Neural crest cell (in vitro differentiated cells): Measurements from ENCODE around the gene EVA1C. TPM values are rescaled to one million over a fixed set of nuclear protein-coding genes. Genes with fewer than 3 reads are reported as not detected.

Experiments
- DNase-seq: peaks from one replicate; pipeline ENCODE4 v3.0.0; 2021; ENCODE audit warnings: low read depth, mixed read lengths, low spot score
- H3K27ac Mint-ChIP-seq: one replicate; pipeline ENCODE4 v1.8.0; 2021; ENCODE audit warnings: mild to moderate bottlenecking, mixed read lengths; ENCODE audit not compliant: unreplicated experiment
- H3K27me3 Mint-ChIP-seq: 2 replicates; pipeline ENCODE4 v1.8.0; 2021; ENCODE audit warnings: low read depth, mild to moderate bottlenecking, mixed read lengths
- H3K36me3 Mint-ChIP-seq: 2 replicates; pipeline ENCODE4 v1.8.0; 2021; ENCODE audit warnings: low read depth, mild to moderate bottlenecking, mixed read lengths
- H3K4me1 Mint-ChIP-seq: 2 replicates; pipeline ENCODE4 v1.8.0; 2021; ENCODE audit warnings: mixed read lengths
- H3K4me3 Mint-ChIP-seq: one replicate; pipeline ENCODE4 v1.8.0; 2021; ENCODE audit warnings: mild to moderate bottlenecking, mixed read lengths
- H3K9me3 Mint-ChIP-seq: 2 replicates; pipeline ENCODE4 v1.8.0; 2021; ENCODE audit warnings: mixed read lengths
- CTCF ChIP-seq: fragments of 200-600 bp; sonication (generic); conservative IDR thresholded peaks from 2 replicates; pipeline ENCODE4 v1.5.0; 2021; ENCODE audit warnings: antibody characterized with exemption, mild to moderate bottlenecking
- total RNA-seq: library from RNA; stranded (reverse); gene quantifications from 2 replicates; pipeline ENCODE4 v1.2.1, GENCODE V29; 2021

Gene EVA1C
- total RNA-seq, 1 donor from 2014 or later, result not detected

GRCh38 chr21:32481875-32482408, 69.4 kb downstream of the EVA1C start:
- DNase-seq, result no peak
- Mint-ChIP-seq H3K36me3 (no peaks in the 10 kb centered on the region), H3K27ac (no peak overlapping the region), H3K9me3 (peaks cover 8% of the 10 kb centered on the region), H3K4me3 (no peak overlapping the region), H3K4me1 (peaks cover 4% of the 10 kb centered on the region), H3K27me3 (no peaks in the 10 kb centered on the region)
- no peak for TF ChIP-seq CTCF

- no peaks in the 10 kb centered on the region for H3K36me3 Mint-ChIP-seq
- H3K27me3 Mint-ChIP-seq, result no peaks in the 10 kb centered on the region
- DNase-seq, result no peak
- H3K4me1 Mint-ChIP-seq, result peaks cover 4% of the 10 kb centered on the region
- H3K27ac Mint-ChIP-seq, result no peak overlapping the region
- H3K9me3 Mint-ChIP-seq, result peaks cover 8% of the 10 kb centered on the region
- TF ChIP-seq CTCF, result no peak
- no peak overlapping the region for H3K4me3 Mint-ChIP-seq
These were observed 70.2 kb downstream of the EVA1C start for GRCh38 chr21:32482565-32483292.

GRCh38 chr21:32483293-32483595, 70.7 kb downstream of the EVA1C start:
- no peak for TF ChIP-seq CTCF
- peaks cover 4% of the 10 kb centered on the region for H3K4me1 Mint-ChIP-seq
- no peaks in the 10 kb centered on the region for H3K27me3 Mint-ChIP-seq
- H3K27ac Mint-ChIP-seq, result no peak overlapping the region
- H3K4me3 Mint-ChIP-seq, result no peak overlapping the region
- H3K36me3 Mint-ChIP-seq, result no peaks in the 10 kb centered on the region
- peaks cover 8% of the 10 kb centered on the region for H3K9me3 Mint-ChIP-seq
- no peak for DNase-seq

DNA sequence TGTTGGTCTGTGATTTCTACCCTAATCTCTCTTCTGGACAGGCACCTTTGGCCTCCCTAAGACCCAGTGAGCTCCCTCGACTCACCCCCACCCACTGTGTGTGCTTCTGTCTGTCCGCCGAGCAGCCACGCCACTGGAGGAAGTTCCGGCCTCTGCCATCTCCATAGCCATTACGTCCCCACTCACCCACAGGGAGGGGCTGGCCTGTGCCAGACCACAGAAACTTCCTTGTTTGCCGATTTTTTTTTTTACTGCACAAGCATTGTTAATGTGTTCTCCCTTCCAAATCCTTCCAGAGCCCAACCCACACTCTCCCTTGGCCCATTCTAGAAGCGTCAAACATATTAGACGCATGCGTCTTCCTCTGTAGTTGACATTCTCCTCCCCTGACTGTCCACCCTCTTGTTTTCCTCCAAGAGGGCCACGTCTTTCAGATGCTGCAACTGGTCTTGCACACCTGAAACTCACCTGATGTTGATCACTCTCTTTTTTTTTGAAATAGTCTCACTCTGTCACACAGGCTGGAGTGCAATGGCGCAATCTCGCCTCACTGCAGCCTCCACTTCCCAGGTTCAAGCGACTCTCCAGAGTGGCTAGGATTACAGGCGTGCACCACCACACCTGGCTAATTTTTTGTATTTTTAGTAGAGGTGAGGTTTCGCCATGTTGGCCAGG, 72.3 kb downstream of the EVA1C start:
- Mint-ChIP-seq H3K36me3 (no peaks in the 10 kb centered on the region), H3K4me1 (peaks cover 4% of the 10 kb centered on the region), H3K4me3 (no peak overlapping the region), H3K9me3 (peaks cover 16% of the 10 kb centered on the region), H3K27me3 (no peaks in the 10 kb centered on the region), H3K27ac (no peak overlapping the region)
- DNase-seq, result no peak
- no peak for TF ChIP-seq CTCF

GRCh38 chr21:32492376-32492775, 79.9 kb downstream of the EVA1C start:
- no peak overlapping the region for H3K27ac Mint-ChIP-seq
- peaks cover 4% of the 10 kb centered on the region for H3K4me1 Mint-ChIP-seq
- TF ChIP-seq CTCF, result no peak
- H3K27me3 Mint-ChIP-seq, result no peaks in the 10 kb centered on the region
- H3K36me3 Mint-ChIP-seq, result peaks cover 2% of the 10 kb centered on the region
- peaks cover 10% of the 10 kb centered on the region for H3K9me3 Mint-ChIP-seq
- DNase-seq, result no peak
- no peak overlapping the region for H3K4me3 Mint-ChIP-seq
